Heart left ventricle (tissue), 13 donors: ENCODE measurements around the gene IFT27.

Source experiments
- POLR2A ChIP-seq, 2 donors: fragments of 450-650 bp; IDR thresholded peaks; one replicate each; pipeline ENCODE4 v1.6.1; 2017; ENCODE audit warnings: antibody characterized with exemption in 2 of 2, mild to moderate bottlenecking in 2 of 2, moderate library complexity in 2 of 2
- TF ChIP-seq, protein P1 (sequence below), 12 donors: fragments of 200-600 bp; sonication (generic) in 4 of 12; IDR thresholded peaks; one replicate each; pipeline versions ENCODE4 v1.5.0 to v1.8.0; 2018 to 2022; ENCODE audit warnings: antibody characterized with exemption in 12 of 12, mild to moderate bottlenecking in 5 of 12
- donor health status: ischemic (EF 13 %, LVEDD 7.1; RV severe dilation, severe dysfunction).
- donor health status: DM: no; HTN: yes; CAD: no.
- donor health status: DM: no; HTN: no; CAD: no.
- donor health status: ischemic (EF 25% LVEDD 6.9; RV normal size, moderate dysfunction).
- donor health status: ischemic (EF 25% LVEDD 5.7; RV mildly dilated, moderate dysfunction).
- donor health status: ischemic (EF 35%, LVEDD 5.7; RV mildly dilated, moderate dysfunction).
- donor health status: nonischemic (EF 11% LVEDD 7.7; RV severe dilation, severe dysfunction).
- donor health status: DM: yes; HTN: yes; CAD: no.
- donor health status: PGD.
- donor health status: ischemic (EF 29% LVEDD 5.4; RV normal size, mild dysfunction).
- donor health status: nonischemic (EF 23%, LVEDD 6.1; RV moderate dilation, normal function).

DNA sequence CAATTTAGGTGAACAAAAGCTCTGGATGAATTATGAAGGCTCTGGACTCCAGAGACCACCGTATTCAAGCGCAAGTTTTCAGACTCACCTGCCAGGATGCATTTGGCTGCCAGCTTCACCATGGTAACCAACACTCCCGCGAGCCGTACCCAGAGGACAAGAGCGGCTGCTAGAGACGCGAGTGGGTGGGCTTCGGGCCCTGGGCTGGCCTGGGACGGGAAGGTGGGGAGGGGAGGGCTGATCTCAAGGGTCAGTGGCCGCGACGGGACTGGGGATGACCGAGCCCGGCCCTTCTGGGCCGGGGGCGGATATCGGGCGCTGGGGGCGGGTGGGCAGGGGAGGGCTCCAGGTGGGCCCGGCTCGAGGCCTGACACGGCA, 344 bp downstream of the IFT27 start:
- TF ChIP-seq, protein P1, sequence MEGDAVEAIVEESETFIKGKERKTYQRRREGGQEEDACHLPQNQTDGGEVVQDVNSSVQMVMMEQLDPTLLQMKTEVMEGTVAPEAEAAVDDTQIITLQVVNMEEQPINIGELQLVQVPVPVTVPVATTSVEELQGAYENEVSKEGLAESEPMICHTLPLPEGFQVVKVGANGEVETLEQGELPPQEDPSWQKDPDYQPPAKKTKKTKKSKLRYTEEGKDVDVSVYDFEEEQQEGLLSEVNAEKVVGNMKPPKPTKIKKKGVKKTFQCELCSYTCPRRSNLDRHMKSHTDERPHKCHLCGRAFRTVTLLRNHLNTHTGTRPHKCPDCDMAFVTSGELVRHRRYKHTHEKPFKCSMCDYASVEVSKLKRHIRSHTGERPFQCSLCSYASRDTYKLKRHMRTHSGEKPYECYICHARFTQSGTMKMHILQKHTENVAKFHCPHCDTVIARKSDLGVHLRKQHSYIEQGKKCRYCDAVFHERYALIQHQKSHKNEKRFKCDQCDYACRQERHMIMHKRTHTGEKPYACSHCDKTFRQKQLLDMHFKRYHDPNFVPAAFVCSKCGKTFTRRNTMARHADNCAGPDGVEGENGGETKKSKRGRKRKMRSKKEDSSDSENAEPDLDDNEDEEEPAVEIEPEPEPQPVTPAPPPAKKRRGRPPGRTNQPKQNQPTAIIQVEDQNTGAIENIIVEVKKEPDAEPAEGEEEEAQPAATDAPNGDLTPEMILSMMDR (IDR thresholded peaks at IDR 0.05): no peak
- no peak for TF ChIP-seq POLR2A (IDR thresholded peaks at IDR 0.05)
